ENCODE measurements around the gene SEPTIN6. TPM values are rescaled to one million over a fixed set of nuclear protein-coding genes. Genes with fewer than 3 reads are reported as not detected.

The SEPTIN6 gene
- total and polyA plus RNA-seq, 2 of the 13 experiments (the other 11 are each of a cell fraction or from before 2014, with no cell fraction given), result 21.7 to 38.3 TPM

GRCh38 chrX:119738742-119739141 is 45.8 kb upstream of the SEPTIN6 start (continued):
- TF ChIP-seq KDM5B (CRISPR knock-in tag; IDR thresholded peaks at IDR 0.05; ENCODE audit: borderline replicate concordance) (no peak), TOE1 (CRISPR knock-in tag; IDR thresholded peaks at IDR 0.05) (no peak), ZHX2 (IDR thresholded peaks at IDR 0.05; ENCODE audit: low read depth) (no peak), ZHX2 (CRISPR knock-in tag; IDR thresholded peaks at IDR 0.05; ENCODE audit: borderline replicate concordance) (no peak), ZMAT3 (CRISPR knock-in tag; conservative IDR thresholded peaks at IDR 0.05) (no peak), ZNF547 (CRISPR knock-in tag; IDR thresholded peaks at IDR 0.05) (no peak), ZNF562 (CRISPR knock-in tag; IDR thresholded peaks at IDR 0.05; ENCODE audit: borderline replicate concordance) (no peak), STAT5B (CRISPR knock-in tag; IDR thresholded peaks at IDR 0.05) (no peak), KLF11 (CRISPR knock-in tag; IDR thresholded peaks at IDR 0.05) (no peak), PRDM15 (CRISPR knock-in tag; IDR thresholded peaks at IDR 0.05) (no peak), XBP1 (CRISPR knock-in tag; IDR thresholded peaks at IDR 0.05) (no peak)

All from HepG2 (cell line).